HCT116 (cell line): ENCODE measurements around the gene EIF3L. TPM values are rescaled to one million over a fixed set of nuclear protein-coding genes. Genes with fewer than 3 reads are reported as not detected.

Experiments used
- ATAC-seq: fragments of 200-7000 bp; cut with Tn5 transposase; 2 replicates; pipeline ENCODE4 v1.9.1; 2020; ENCODE audit warnings: mild to moderate bottlenecking, moderate library complexity
- BruUV-seq: library from RNA; stranded (reverse); fragments of 400-500 nt; replicated peaks from 2 replicates; lab custom pipeline; 2021; lab: Mats Ljungman, UMichigan
- CTCF ChIA-PET: fragments of 300-600 bp; sonication (Branson Sonifier 250); formaldehyde crosslinking; loops from one replicate; lab custom pipeline; 2021; ENCODE audit warnings: antibody characterized with exemption; lab: Charles Lee
- POLR2A ChIA-PET: fragments of 300-600, 350-600 bp; sonication (Branson Sonifier 250); formaldehyde crosslinking; loops from one replicate; lab custom pipeline; 2021; ENCODE audit warnings: antibody characterized with exemption; lab: Charles Lee
- RAD21 ChIA-PET, 2 experiments: fragments of 300-600 bp; sonication (Branson Sonifier 250); formaldehyde crosslinking; loops; one replicate each; lab custom pipeline; 2023; ENCODE audit warnings: low total read pairs in 2 of 2; ENCODE audit not compliant: uncharacterized antibody in 2 of 2, unreplicated experiment in 2 of 2, low non-redundant PET in 1 of 2; lab: Charles Lee
- DNase-seq: peaks from one replicate; pipeline ENCODE4 v3.0.0-alpha.2; 2010; ENCODE audit warnings: low read depth, low spot score
- H2AFZ ChIP-seq: fragments of 200-600 bp; shearing (Covaris generic), sonication (generic); 2 replicates; pipeline ENCODE4 v1.6.1; 2017; ENCODE audit warnings: low read depth, mixed run types, mixed read lengths, antibody characterized with exemption, low read length; ENCODE audit not compliant: poor library complexity, severe bottlenecking
- H3K27ac ChIP-seq: 2 replicates; pipeline ENCODE4 v1.5.1; 2012; ENCODE audit warnings: low read depth, low read length
- H3K27me3 ChIP-seq: fragments of 200-600 bp; sonication (generic); 2 replicates; pipeline ENCODE4 v1.6.1; 2016; ENCODE audit warnings: mixed run types, low read length, mixed read lengths; ENCODE audit not compliant: insufficient read depth
- H3K36me3 ChIP-seq, 2 experiments: fragments of 200-500 bp in 1 of 2; fragments of 200-600 bp in 1 of 2; sonication (Bioruptor generic) in 1 of 2; sonication (generic) in 1 of 2; 2 replicates each; pipeline versions ENCODE4 v1.5.1 to v1.6.1; 2014 to 2016; ENCODE audit warnings: low read length in 2 of 2, inconsistent platforms in 1 of 2, mixed read lengths in 1 of 2, mixed run types in 1 of 2; ENCODE audit not compliant: insufficient read depth in 2 of 2, control insufficient read depth in 1 of 2
- H3K4me1 ChIP-seq, 2 experiments: fragments of 200-600 bp in 1 of 2; sonication (generic) in 1 of 2; 2 replicates each; pipeline versions ENCODE4 v1.5.1 to v1.6.1; 2012 to 2017; ENCODE audit warnings: low read length in 2 of 2, inconsistent platforms in 1 of 2, mild to moderate bottlenecking in 1 of 2, mixed read lengths in 1 of 2, mixed run types in 1 of 2, moderate library complexity in 1 of 2; ENCODE audit not compliant: insufficient read depth in 2 of 2, control insufficient read depth in 1 of 2
- H3K4me2 ChIP-seq: fragments of 200-600 bp; sonication (generic); 2 replicates; pipeline ENCODE4 v1.6.1; 2017; ENCODE audit warnings: mixed run types, low read length, mixed read lengths
- H3K4me3 ChIP-seq, 2 experiments: fragments of 200-600 bp in 1 of 2; sonication (generic) in 1 of 2; replicated peaks in 1 of 2; 2 replicates each; pipeline ENCODE4 v1.5.1; 2011 to 2016; ENCODE audit warnings: low read length in 2 of 2, control low read depth in 1 of 2, low read depth in 1 of 2, mild to moderate bottlenecking in 1 of 2, mixed read lengths in 1 of 2, mixed run types in 1 of 2
- H3K79me2 ChIP-seq: fragments of 200-600 bp; sonication (generic); 2 replicates; pipeline ENCODE4 v1.6.1; 2017; ENCODE audit warnings: mild to moderate bottlenecking, mixed run types, low read length, moderate library complexity, mixed read lengths; ENCODE audit not compliant: insufficient read depth
- H3K9ac ChIP-seq: fragments of 200-600 bp; sonication (generic); 2 replicates; pipeline ENCODE4 v1.6.1; 2016; ENCODE audit warnings: low read length, mixed read lengths
- H3K9me2 ChIP-seq: fragments of 200-600 bp; sonication (generic), shearing (Covaris generic); 2 replicates; pipeline ENCODE4 v1.6.1; 2017; ENCODE audit warnings: mixed run types, mild to moderate bottlenecking, moderate library complexity; ENCODE audit not compliant: insufficient read depth
- H3K9me3 ChIP-seq, 2 experiments: fragments of 200-500 bp in 1 of 2; fragments of 200-600 bp in 1 of 2; sonication (Bioruptor generic) in 1 of 2; sonication (generic) in 1 of 2; 2 replicates each; pipeline ENCODE4 v1.6.1; 2014 to 2017; ENCODE audit warnings: low read length in 2 of 2, mixed read lengths in 2 of 2, inconsistent platforms in 1 of 2, low read depth in 1 of 2, mild to moderate bottlenecking in 1 of 2, mixed run types in 1 of 2, moderate library complexity in 1 of 2; ENCODE audit not compliant: control insufficient read depth in 1 of 2, insufficient read depth in 1 of 2
- H4K20me1 ChIP-seq: fragments of 200-600 bp; sonication (generic), shearing (Covaris generic); 2 replicates; pipeline ENCODE4 v1.6.1; 2017; ENCODE audit warnings: mixed run types, mild to moderate bottlenecking, moderate library complexity; ENCODE audit not compliant: insufficient read depth
- CBX3 ChIP-seq: IDR thresholded peaks from 2 replicates; pipeline ENCODE4 v1.6.1; 2012; ENCODE audit warnings: low read depth
- CEBPB ChIP-seq: IDR thresholded peaks from 2 replicates; pipeline ENCODE4 v1.6.1; 2012; ENCODE audit warnings: low read depth
- EGR1 ChIP-seq: IDR thresholded peaks from 2 replicates; pipeline ENCODE4 v1.6.1; 2012; ENCODE audit warnings: low read depth
- EZH2 ChIP-seq: fragments of 200-600 bp; sonication (generic); IDR thresholded peaks from 2 replicates; pipeline ENCODE4 v1.6.1; 2017; ENCODE audit warnings: antibody characterized with exemption, mixed run types
- EZH2phosphoT487 ChIP-seq: fragments of 200-600 bp; IDR thresholded peaks from 2 replicates; pipeline ENCODE4 v1.6.1; 2018; ENCODE audit warnings: antibody characterized with exemption, borderline replicate concordance
- JUND ChIP-seq: IDR thresholded peaks from 2 replicates; pipeline ENCODE4 v1.6.1; 2012
- POLR2A ChIP-seq: IDR thresholded peaks from 2 replicates; pipeline ENCODE4 v1.7.0; 2011; ENCODE audit warnings: borderline replicate concordance; ENCODE audit not compliant: insufficient read depth, insufficient read length; ENCODE audit errors: extremely low read depth
- RAD21 ChIP-seq: IDR thresholded peaks from 2 replicates; pipeline ENCODE4 v1.6.1; 2012; ENCODE audit warnings: low read depth, mild to moderate bottlenecking
- SP1 ChIP-seq: IDR thresholded peaks from 2 replicates; pipeline ENCODE4 v1.6.1; 2012; ENCODE audit warnings: low read depth
- TCF7L2 ChIP-seq: IDR thresholded peaks from 2 replicates; pipeline ENCODE4 v1.7.0; 2011; ENCODE audit warnings: borderline replicate concordance, inconsistent platforms; ENCODE audit not compliant: insufficient read depth, insufficient read length; ENCODE audit errors: extremely low read depth
- YY1 ChIP-seq: IDR thresholded peaks from 2 replicates; pipeline ENCODE4 v1.6.1; 2011; ENCODE audit warnings: low read length, low read depth, moderate library complexity, mild to moderate bottlenecking; ENCODE audit not compliant: insufficient replicate concordance; ENCODE audit errors: extremely low read depth
- ZNF274 ChIP-seq: fragments of 200-500 bp; sonication (Bioruptor generic); IDR thresholded peaks from 2 replicates; pipeline ENCODE4 v1.6.1; 2014; ENCODE audit warnings: mild to moderate bottlenecking, low read depth, low read length, inconsistent platforms
- intact Hi-C: fragments of 100-400 bp; cut with micrococcal nuclease; formaldehyde crosslinking; loops from 2 replicates; pipeline ENCODE4 v1.10.0; 2022
- total RNA-seq: library from RNA; stranded (reverse); gene quantifications from one replicate; pipeline ENCODE4 v1.2.1, GENCODE V29; 2021; ENCODE audit not compliant: unreplicated experiment
- TF ChIP-seq, protein P1 (sequence below), 3 experiments: fragments of 200-600 bp in 1 of 3; sonication (generic) in 1 of 3; IDR thresholded peaks in 2 of 3; conservative IDR thresholded peaks in 1 of 3; 2 replicates each; pipeline ENCODE4 v1.5.1; 2012 to 2017; ENCODE audit warnings: low read depth in 2 of 3, low read length in 2 of 3, antibody characterized with exemption in 1 of 3, borderline replicate concordance in 1 of 3, control low read depth in 1 of 3, mild to moderate bottlenecking in 1 of 3, mixed read lengths in 1 of 3, mixed run types in 1 of 3, moderate library complexity in 1 of 3; ENCODE audit not compliant: insufficient read depth in 1 of 3
- TF ChIP-seq, protein P2 (sequence below): IDR thresholded peaks from 2 replicates; pipeline ENCODE4 v1.6.1; 2011; ENCODE audit warnings: mild to moderate bottlenecking, low read length, moderate library complexity; ENCODE audit not compliant: insufficient replicate concordance; ENCODE audit errors: extremely low read depth

EIF3L gene
- total RNA-seq, 1 experiment from 2014 or later = 687 TPM

DNA sequence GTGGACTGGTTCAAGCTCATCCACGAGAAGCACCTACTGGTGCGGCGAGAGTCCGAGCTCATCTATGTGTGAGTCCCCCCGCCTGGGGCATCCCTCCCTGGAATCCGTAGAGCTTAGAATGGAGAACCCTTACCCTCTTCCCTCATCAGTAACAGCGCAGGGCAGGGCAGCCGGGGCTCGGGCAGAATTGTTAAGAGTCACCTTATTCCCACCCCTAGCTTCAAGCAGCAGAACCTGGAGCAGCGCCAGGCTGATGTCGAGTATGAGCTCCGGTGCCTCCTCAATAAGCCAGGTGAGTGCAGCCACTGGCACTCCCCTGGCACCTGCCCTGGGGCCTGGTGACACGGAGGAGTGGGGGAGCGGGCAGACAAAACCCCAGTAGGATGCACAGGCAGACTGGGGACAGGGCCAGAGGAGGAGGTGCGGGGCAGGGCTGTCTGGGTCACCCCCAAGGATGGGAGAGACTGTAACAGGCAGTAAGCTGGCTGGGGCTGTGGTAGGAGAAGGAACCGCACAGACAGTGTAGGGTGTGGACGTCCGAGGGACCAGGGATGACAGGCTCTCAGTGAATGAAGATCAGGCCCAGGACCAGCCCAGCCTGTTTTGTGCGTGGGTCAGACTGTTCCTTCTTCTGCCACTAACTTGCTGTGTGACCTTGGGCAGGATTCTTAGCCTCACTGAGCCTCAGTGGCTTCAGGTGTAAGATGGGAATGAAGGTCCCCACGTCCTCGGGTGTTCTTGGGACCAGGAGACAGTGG, 83.8 kb downstream of the EIF3L start:
- H2AFZ ChIP-seq = no peak overlapping the region
- H3K27me3 ChIP-seq = no peaks in the 10 kb centered on the region
- intact Hi-C loops = loop anchor here (10.0 kb wide), 1 partner anchor 48 kb away; no protein-coding TSS in a partner anchor
- ChIA-PET RAD21 (no interaction called here), CTCF (interaction anchor here (2.2 kb wide), 1 partner anchor 70 kb away, joined by 6 read pairs; no protein-coding TSS in a partner anchor), POLR2A (no interaction called here)
- peak overlapping the region; percentile 19; the same call in 1 of the 2 replicates for H3K9ac ChIP-seq
- H3K9me2 ChIP-seq = no peaks in the 10 kb centered on the region
- peak overlapping the region; percentile 78 for H3K27ac ChIP-seq
- DNase-seq = no peak
- no peaks in the 10 kb centered on the region for H3K9me3 ChIP-seq
- no peaks in the 10 kb centered on the region for H3K79me2 ChIP-seq
- no peak overlapping the region for H3K4me3 ChIP-seq
- no TSS peak for BruUV-seq
- no peak for TF ChIP-seq TCF7L2
- no peak for TF ChIP-seq CEBPB
- TF ChIP-seq, protein P1, sequence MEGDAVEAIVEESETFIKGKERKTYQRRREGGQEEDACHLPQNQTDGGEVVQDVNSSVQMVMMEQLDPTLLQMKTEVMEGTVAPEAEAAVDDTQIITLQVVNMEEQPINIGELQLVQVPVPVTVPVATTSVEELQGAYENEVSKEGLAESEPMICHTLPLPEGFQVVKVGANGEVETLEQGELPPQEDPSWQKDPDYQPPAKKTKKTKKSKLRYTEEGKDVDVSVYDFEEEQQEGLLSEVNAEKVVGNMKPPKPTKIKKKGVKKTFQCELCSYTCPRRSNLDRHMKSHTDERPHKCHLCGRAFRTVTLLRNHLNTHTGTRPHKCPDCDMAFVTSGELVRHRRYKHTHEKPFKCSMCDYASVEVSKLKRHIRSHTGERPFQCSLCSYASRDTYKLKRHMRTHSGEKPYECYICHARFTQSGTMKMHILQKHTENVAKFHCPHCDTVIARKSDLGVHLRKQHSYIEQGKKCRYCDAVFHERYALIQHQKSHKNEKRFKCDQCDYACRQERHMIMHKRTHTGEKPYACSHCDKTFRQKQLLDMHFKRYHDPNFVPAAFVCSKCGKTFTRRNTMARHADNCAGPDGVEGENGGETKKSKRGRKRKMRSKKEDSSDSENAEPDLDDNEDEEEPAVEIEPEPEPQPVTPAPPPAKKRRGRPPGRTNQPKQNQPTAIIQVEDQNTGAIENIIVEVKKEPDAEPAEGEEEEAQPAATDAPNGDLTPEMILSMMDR (IDR thresholded peaks at IDR 0.05 in 2 of 3, conservative IDR thresholded peaks at IDR 0.05 in 1 of 3; ENCODE audit: borderline replicate concordance in 1 of 3, insufficient read depth in 1 of 3, low read depth in 2 of 3, low read length in 2 of 3) = no peak
- TF ChIP-seq JUND = no peak
- TF ChIP-seq ZNF274 = no peak
- TF ChIP-seq YY1 = no peak
- TF ChIP-seq EZH2phosphoT487 = no peak
- TF ChIP-seq POLR2A = no peak
- no peak for TF ChIP-seq CBX3
- no peak for TF ChIP-seq SP1
- TF ChIP-seq RAD21 = no peak
- TF ChIP-seq EGR1 = no peak
- TF ChIP-seq EZH2 = no peak
- TF ChIP-seq, protein P2, sequence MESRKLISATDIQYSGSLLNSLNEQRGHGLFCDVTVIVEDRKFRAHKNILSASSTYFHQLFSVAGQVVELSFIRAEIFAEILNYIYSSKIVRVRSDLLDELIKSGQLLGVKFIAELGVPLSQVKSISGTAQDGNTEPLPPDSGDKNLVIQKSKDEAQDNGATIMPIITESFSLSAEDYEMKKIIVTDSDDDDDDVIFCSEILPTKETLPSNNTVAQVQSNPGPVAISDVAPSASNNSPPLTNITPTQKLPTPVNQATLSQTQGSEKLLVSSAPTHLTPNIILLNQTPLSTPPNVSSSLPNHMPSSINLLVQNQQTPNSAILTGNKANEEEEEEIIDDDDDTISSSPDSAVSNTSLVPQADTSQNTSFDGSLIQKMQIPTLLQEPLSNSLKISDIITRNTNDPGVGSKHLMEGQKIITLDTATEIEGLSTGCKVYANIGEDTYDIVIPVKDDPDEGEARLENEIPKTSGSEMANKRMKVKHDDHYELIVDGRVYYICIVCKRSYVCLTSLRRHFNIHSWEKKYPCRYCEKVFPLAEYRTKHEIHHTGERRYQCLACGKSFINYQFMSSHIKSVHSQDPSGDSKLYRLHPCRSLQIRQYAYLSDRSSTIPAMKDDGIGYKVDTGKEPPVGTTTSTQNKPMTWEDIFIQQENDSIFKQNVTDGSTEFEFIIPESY = no peak
- no peaks in the 10 kb centered on the region for H4K20me1 ChIP-seq
- ATAC-seq = 0 out of 2 replicates have a peak, but pooled peaks have one; percentile 6
- peak overlapping the region; percentile 71 for H3K4me2 ChIP-seq
- H3K4me1 ChIP-seq = peaks cover 13 to 18% of the 10 kb centered on the region in 2 experiments
- H3K36me3 ChIP-seq = peaks cover 8 to 17% of the 10 kb centered on the region in 2 experiments; a peak in 3 of 4 replicates
